PC-3 (cell line): ENCODE data around the gene FOLR1.

Experiments used
- CTCF ChIP-seq: fragments of 300-600 bp; sonication (generic); conservative IDR thresholded peaks from 2 replicates; pipeline ENCODE4 v1.5.1; 2017; ENCODE audit warnings: antibody characterized with exemption, low read depth, mild to moderate bottlenecking, low read length
- EZH2phosphoT487 ChIP-seq: fragments of 300-600 bp; sonication (generic); IDR thresholded peaks from 2 replicates; pipeline ENCODE4 v1.6.1; 2018; ENCODE audit warnings: mild to moderate bottlenecking, antibody characterized with exemption, low read length, borderline replicate concordance

- TF ChIP-seq CTCF (no peak), EZH2phosphoT487 (no peak)
Observed at GRCh38 chr11:72202571-72202970, 10.6 kb downstream of the FOLR1 start.
